ENCODE measurements around the gene GIPC2. TPM values are rescaled to one million over a fixed set of nuclear protein-coding genes. Genes with fewer than 3 reads are reported as not detected.

GIPC2 gene
- total and polyA plus RNA-seq, 2 donors (not counting 3 experiments of a cell fraction or from before 2014, with no cell fraction given): 2.8 to 9.6 TPM

GRCh38 chr1:78005448-78005722 is 40.4 kb upstream of the GIPC2 start:
- Histone ChIP-seq H3K27ac (ENCODE audit: insufficient read depth, low read depth, low read length) (peak overlapping the region; percentile 82), H3K9me3 (replicated peaks; ENCODE audit: control insufficient read depth, insufficient read depth, low read length) (no peaks in the 10 kb centered on the region), H3K4me2 (ENCODE audit: insufficient read depth, low read length) (peak overlapping the region; percentile 100), H3K36me3 (ENCODE audit: control insufficient read depth in 2 of 2, extremely low read depth in 1 of 2, insufficient read depth in 2 of 2, low read length in 2 of 2) (peaks cover 0 to 2% of the 10 kb centered on the region in 2 experiments), H3K27me3 (ENCODE audit: control insufficient read depth in 2 of 2, insufficient read depth in 2 of 2, low read length in 2 of 2) (no peaks in the 10 kb centered on the region), H3K79me2 (ENCODE audit: control insufficient read depth, insufficient read depth, low read length) (peaks cover 61% of the 10 kb centered on the region), H3K4me1 (ENCODE audit: control insufficient read depth, extremely low read depth, insufficient read depth, low read length) (peaks cover 34% of the 10 kb centered on the region), H4K20me1 (replicated peaks; ENCODE audit: control insufficient read depth, extremely low read depth, insufficient read depth, low read length) (peaks cover 5% of the 10 kb centered on the region), H3K9me1 (replicated peaks; ENCODE audit: control insufficient read depth, extremely low read depth, insufficient read depth, low read length) (no peaks in the 10 kb centered on the region), H3K4me3 (replicated peaks in 1 of 3; ENCODE audit: insufficient read depth in 1 of 3, low read depth in 1 of 3, low read length in 3 of 3) (peak overlapping the region; percentile 69 to 99 (median 98)), H3K9ac (replicated peaks; ENCODE audit: extremely low read depth, insufficient read depth, low read length) (peak overlapping the region; percentile 98), H2AFZ (ENCODE audit: low read depth, low read length) (no peak overlapping the region)
- TF ChIP-seq JUN (IDR thresholded peaks at IDR 0.05; ENCODE audit: borderline replicate concordance, insufficient read depth, insufficient read length, low read depth): no peak
- no peak for TF ChIP-seq MAX (IDR thresholded peaks at IDR 0.05; ENCODE audit: insufficient read depth, insufficient read length)
- TF ChIP-seq MYC (IDR thresholded peaks at IDR 0.05; ENCODE audit: low read depth, low read length): no peak
- no peak for TF ChIP-seq CTCF (IDR thresholded peaks at IDR 0.05; ENCODE audit: extremely low read depth in 1 of 2, insufficient read depth in 1 of 2, low read depth in 1 of 2, low read length in 2 of 2)
- no peak for TF ChIP-seq FOS (IDR thresholded peaks at IDR 0.05; ENCODE audit: borderline replicate concordance, insufficient read depth, low read length)
- TF ChIP-seq POLR2A (IDR thresholded peaks at IDR 0.05; ENCODE audit: low read depth, low read length): no peak
- TF ChIP-seq GATA2 (IDR thresholded peaks at IDR 0.05; ENCODE audit: insufficient read depth, insufficient read length, low read depth, low read length): no peak
- no peak for TF ChIP-seq EZH2 (IDR thresholded peaks at IDR 0.05; ENCODE audit: borderline replicate concordance, low read depth, low read length, severe bottlenecking)
- TSS peak; percentile 53 for BruUV-seq (replicated peaks)
- FAIRE-seq (no peak), DNase-seq (ENCODE audit: low read depth, low spot score) (no peak)
- POLR2A ChIA-PET: interaction anchor here (0.5 to 3.9 kb wide), 19 partner anchors 10 to 126 kb away, joined by 3 to 122 read pairs (median 14); partner anchors contain the start of gene FUBP1
- CTCF ChIA-PET: interaction anchor here (1.0 to 15.7 kb wide), 13 partner anchors 24 to 126 kb away, joined by 3 to 250 read pairs (median 7); partner anchors contain the start of genes FUBP1 and NEXN
- intact Hi-C loops (cut with micrococcal nuclease) (loop anchor here (1.0 kb wide), 1 partner anchor 73 kb away; no protein-coding TSS in a partner anchor), dilution Hi-C loops (cut with MboI; ENCODE audit: extremely low pct_ligation_motif_present, low sequenced_read_pairs) (no loop called here)
